Liver (tissue), 9 donors: Measurements from ENCODE around the gene ARHGAP40. TPM values are rescaled to one million over a fixed set of nuclear protein-coding genes. Genes with fewer than 3 reads are reported as not detected.

ENCODE experiments used
- DNase-seq: peaks from one replicate; pipeline ENCODE4 v3.0.0-alpha.2; 2017; ENCODE audit warnings: low spot score
- H3K27ac ChIP-seq, 2 donors: one replicate each; pipeline ENCODE4 v1.7.0; 2013; ENCODE audit warnings: inconsistent platforms in 2 of 2, low read length in 2 of 2, control low read depth in 1 of 2, low read depth in 1 of 2, mild to moderate bottlenecking in 1 of 2
- H3K27me3 ChIP-seq, 4 donors: one replicate each; pipeline versions ENCODE4 v1.6.1 to v1.7.0; 2013; ENCODE audit warnings: low read length in 3 of 4, inconsistent platforms in 1 of 4, mild to moderate bottlenecking in 1 of 4, moderate library complexity in 1 of 4; ENCODE audit not compliant: control insufficient read depth in 4 of 4, insufficient read depth in 4 of 4
- H3K36me3 ChIP-seq, 4 donors: one replicate each; pipeline versions ENCODE4 v1.6.1 to v1.7.0; 2013; ENCODE audit warnings: low read length in 3 of 4, mild to moderate bottlenecking in 3 of 4, low read depth in 1 of 4, moderate library complexity in 1 of 4; ENCODE audit not compliant: control insufficient read depth in 4 of 4, insufficient read depth in 3 of 4
- H3K4me1 ChIP-seq, 4 donors: one replicate each; pipeline versions ENCODE4 v1.6.1 to v1.7.0; 2013; ENCODE audit warnings: low read length in 3 of 4, mild to moderate bottlenecking in 3 of 4, moderate library complexity in 1 of 4; ENCODE audit not compliant: control insufficient read depth in 4 of 4, insufficient read depth in 4 of 4
- H3K4me3 ChIP-seq, 3 donors: one replicate each; pipeline versions ENCODE4 v1.6.1 to v1.7.0; 2013; ENCODE audit warnings: low read length in 3 of 3, control low read depth in 1 of 3, low read depth in 1 of 3, mild to moderate bottlenecking in 1 of 3
- H3K9ac ChIP-seq, 2 donors: one replicate each; pipeline ENCODE4 v1.7.0; 2013; ENCODE audit warnings: low read length in 2 of 2, mild to moderate bottlenecking in 2 of 2, moderate library complexity in 2 of 2, control low read depth in 1 of 2, low read depth in 1 of 2
- H3K9me3 ChIP-seq, 4 donors: one replicate each; pipeline versions ENCODE4 v1.6.1 to v1.7.0; 2013; ENCODE audit warnings: low read length in 3 of 4; ENCODE audit not compliant: control insufficient read depth in 4 of 4
- ATF3 ChIP-seq: IDR thresholded peaks from 2 replicates; pipeline ENCODE4 v1.6.1; 2016; ENCODE audit warnings: antibody characterized with exemption
- CTCF ChIP-seq: fragments of 150-350 bp; IDR thresholded peaks from 2 replicates; pipeline ENCODE4 v1.5.1; 2017; ENCODE audit warnings: improper control_type of control experiment, low read depth, low read length; ENCODE audit not compliant: missing input control
- EGR1 ChIP-seq, 2 donors: IDR thresholded peaks; 2 replicates each; pipeline ENCODE4 v1.6.1; 2016 to 2018; ENCODE audit warnings: antibody characterized with exemption in 2 of 2, low read depth in 2 of 2
- FOXA1 ChIP-seq: IDR thresholded peaks from 2 replicates; pipeline ENCODE4 v1.6.1; 2016; ENCODE audit warnings: antibody characterized with exemption
- HNF4A ChIP-seq, 2 donors: conservative IDR thresholded peaks; 2 replicates each; pipeline ENCODE4 v1.6.1; 2016; ENCODE audit warnings: antibody characterized with exemption in 2 of 2, mild to moderate bottlenecking in 2 of 2
- HNF4G ChIP-seq: IDR thresholded peaks from 2 replicates; pipeline ENCODE4 v1.6.1; 2016; ENCODE audit warnings: antibody characterized with exemption
- JUND ChIP-seq, 2 donors: IDR thresholded peaks; 2 replicates each; pipeline ENCODE4 v1.6.1; 2016; ENCODE audit warnings: antibody characterized with exemption in 2 of 2
- MAX ChIP-seq: IDR thresholded peaks from 2 replicates; pipeline ENCODE4 v1.6.1; 2016; ENCODE audit warnings: antibody characterized with exemption
- RAD21 ChIP-seq, 2 donors: IDR thresholded peaks; 2 replicates each; pipeline ENCODE4 v1.6.1; 2016; ENCODE audit warnings: antibody characterized with exemption in 2 of 2, mild to moderate bottlenecking in 2 of 2
- REST ChIP-seq: IDR thresholded peaks from 2 replicates; pipeline ENCODE4 v1.6.1; 2016; ENCODE audit warnings: antibody characterized with exemption, mild to moderate bottlenecking
- RXRA ChIP-seq, 2 donors: IDR thresholded peaks; 2 replicates each; pipeline ENCODE4 v1.6.1; 2017 to 2018; ENCODE audit warnings: antibody characterized with exemption in 2 of 2, mild to moderate bottlenecking in 1 of 2
- TAF1 ChIP-seq: conservative IDR thresholded peaks from 2 replicates; pipeline ENCODE4 v1.6.1; 2016; ENCODE audit warnings: antibody characterized with exemption, mild to moderate bottlenecking
- YY1 ChIP-seq: IDR thresholded peaks from 2 replicates; pipeline ENCODE4 v1.6.1; 2016; ENCODE audit warnings: antibody characterized with exemption, mild to moderate bottlenecking
- WGBS: extraction: QIAGEN DNeasy Blood & Tissue Kit; methylation state at CpG from one replicate; pipeline ENCODE4 v1.1.7; 2013; 5-methylcytosine and 5-hydroxymethylcytosine counted together
- polyA plus RNA-seq, 2 donors: library from polyadenylated mRNA; stranded (reverse) in 1 of 2; unstranded in 1 of 2; fragments of 200-250 nt in 1 of 2; fragments of >200 nt in 1 of 2; fragmentation: Nextera tagmentation in 1 of 2; extraction: Ambion mirVana in 1 of 2; gene quantifications; one replicate each; pipeline versions ENCODE4 v1.2.1 to v1.2.3, GENCODE V29; 2013 to 2015
- total RNA-seq, 2 donors: library from RNA; depleted of rRNA; stranded (reverse); fragments of >200 nt; gene quantifications; one replicate each; pipeline ENCODE4 v1.2.3, GENCODE V29; 2014
- donor health status: healthy.
- donor health status: healthy.
- donor health status: healthy.
- donor health status: healthy.
- donor health status: healthy.

The ARHGAP40 gene
- total and polyA plus RNA-seq, 4 donors = 0.08 TPM; not detected in 3

GRCh38 chr20:38581013-38581412, 20.6 kb upstream of the ARHGAP40 start, which contains the start of gene ADIG:
ADIG (plus strand) TSS chr20:38581197; CDS start chr20:38581251, 54 bp downstream.
- H3K9me3 ChIP-seq = no peaks in the 10 kb centered on the region
- TF ChIP-seq RAD21 (IDR thresholded peaks at IDR 0.05) (no peak), RXRA (IDR thresholded peaks at IDR 0.05) (no peak), HNF4A (conservative IDR thresholded peaks at IDR 0.05) (no peak)
- DNase-seq = no peak
- WGBS = 65% methylated on average over 5 of the region's 5 CpGs
- H3K27me3 ChIP-seq = no peaks in the 10 kb centered on the region
- no peak within 1 kb of the TSS for H3K9ac ChIP-seq
- peaks cover 0 to 9% (median 5%) of the 10 kb centered on the region in 4 donors for H3K36me3 ChIP-seq
- H3K4me3 ChIP-seq = no peak within 1 kb of the TSS
- H3K27ac ChIP-seq = no peak within 1 kb of the TSS
- peaks cover 4 to 11% (median 9%) of the 10 kb centered on the region in 4 donors for H3K4me1 ChIP-seq

GRCh38 chr20:38581830-38582358, 19.7 kb upstream of the ARHGAP40 start:
- WGBS = 75% methylated on average over 4 of the region's 4 CpGs
- TF ChIP-seq HNF4G (no peak), JUND (IDR thresholded peaks at IDR 0.05) (no peak), ATF3 (no peak), EGR1 (IDR thresholded peaks at IDR 0.05; ENCODE audit: low read depth in 2 of 2) (no peak), HNF4A (conservative IDR thresholded peaks at IDR 0.05) (no peak), MAX (no peak), REST (no peak), YY1 (no peak), CTCF (no peak), FOXA1 (no peak), RAD21 (IDR thresholded peaks at IDR 0.05) (no peak), TAF1 (no peak)

More at GRCh38 chr20:38581830-38582358, 19.7 kb upstream of the ARHGAP40 start:
- no peak overlapping the region for H3K4me3 ChIP-seq
- no peaks in the 10 kb centered on the region for H3K9me3 ChIP-seq
- no peaks in the 10 kb centered on the region for H3K27me3 ChIP-seq
- peaks cover 4 to 11% (median 9%) of the 10 kb centered on the region in 4 donors for H3K4me1 ChIP-seq
- no peak overlapping the region for H3K9ac ChIP-seq
- no peak overlapping the region for H3K27ac ChIP-seq
- peaks cover 0 to 5% (median 3%) of the 10 kb centered on the region in 4 donors for H3K36me3 ChIP-seq
- no peak for DNase-seq
